ENCODE results near the gene CDH13. TPM values are rescaled to one million over a fixed set of nuclear protein-coding genes. Genes with fewer than 3 reads are reported as not detected.

CDH13 gene
- total and polyA plus RNA-seq, 2 of the 8 experiments (the other 6 are each of a cell fraction or from before 2014, with no cell fraction given): 2.3 to 2.4 TPM

DNA sequence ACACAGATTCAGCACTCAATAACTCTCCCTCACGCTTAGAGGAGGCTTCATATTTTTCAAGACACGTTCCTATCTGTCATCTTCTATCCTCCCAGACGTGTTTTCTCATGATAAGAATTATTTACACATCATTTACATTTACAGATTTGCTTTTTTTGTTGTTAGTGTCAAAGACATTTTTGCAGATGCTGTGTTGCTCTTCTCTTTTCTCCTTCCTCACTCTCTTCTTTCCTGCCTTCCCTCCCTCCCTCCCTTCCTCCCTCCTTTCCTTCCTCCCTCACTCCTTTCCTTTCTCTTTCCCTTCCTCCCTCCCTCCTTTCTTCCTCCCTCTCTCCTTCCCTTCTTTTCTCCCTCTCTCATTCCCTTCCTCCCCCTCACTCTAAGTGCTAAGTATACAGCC lies 643.9 kb downstream of the CDH13 start:
- no peaks in the 10 kb centered on the region for H3K4me1 ChIP-seq (replicated peaks in 1 of 4; ENCODE audit: control insufficient read depth in 3 of 4, insufficient read depth in 4 of 4, low read length in 3 of 4)
- H3K14ac ChIP-seq (ENCODE audit: insufficient read length): no peak overlapping the region
- no peak overlapping the region for H2BK12ac ChIP-seq (ENCODE audit: low read depth, low read length)
- H4K8ac ChIP-seq (ENCODE audit: extremely low read depth, insufficient read depth, low read length): no peak overlapping the region
- CTCF ChIA-PET (ENCODE audit: partially characterized antibody): interaction anchor here (0.6 kb wide), 1 partner anchor 60 kb away, joined by 3 read pairs; no protein-coding TSS in a partner anchor
- no peaks in the 10 kb centered on the region for H3K79me2 ChIP-seq (ENCODE audit: control insufficient read depth in 1 of 2, insufficient read depth in 2 of 2, low read length in 2 of 2)
- no peak overlapping the region for H2BK15ac ChIP-seq (ENCODE audit: low read length)
- H2AFZ ChIP-seq (ENCODE audit: low read length): no peak overlapping the region
- no peak overlapping the region for H3K4me2 ChIP-seq (ENCODE audit: insufficient read depth in 1 of 2, low read depth in 2 of 2, low read length in 2 of 2)
- no peak overlapping the region for H3K4me3 ChIP-seq (ENCODE audit: extremely low read depth in 1 of 4, insufficient read depth in 2 of 4, low read depth in 3 of 4, low read length in 4 of 4)
- no peaks in the 10 kb centered on the region for H3K23me2 ChIP-seq (ENCODE audit: low read depth, low read length)
- no peak overlapping the region for H3K18ac ChIP-seq (ENCODE audit: extremely low read depth, low read length)
- no peak overlapping the region for H3K27ac ChIP-seq (ENCODE audit: low read depth, low read length)
- H3K23ac ChIP-seq (ENCODE audit: insufficient read length): no peak overlapping the region
- no peak overlapping the region for H4K91ac ChIP-seq (replicated peaks; ENCODE audit: insufficient read length, low read length)
- H4K20me1 ChIP-seq (replicated peaks in 1 of 2; ENCODE audit: control insufficient read depth in 1 of 2, insufficient read depth in 2 of 2, low read length in 2 of 2): no peaks in the 10 kb centered on the region
- H3K27me3 ChIP-seq (replicated peaks in 1 of 4; ENCODE audit: control insufficient read depth in 3 of 4, extremely low read depth in 1 of 4, insufficient read depth in 3 of 4, low read length in 3 of 4): no peaks in the 10 kb centered on the region
- POLR2A ChIA-PET (ENCODE audit: partially characterized antibody): no interaction called here
- no peak overlapping the region for H2AK5ac ChIP-seq (ENCODE audit: low read depth, low read length)
- H3K36me3 ChIP-seq (ENCODE audit: control insufficient read depth in 2 of 4, insufficient read depth in 4 of 4, low read length in 3 of 4): no peaks in the 10 kb centered on the region
- no peak overlapping the region for H3K4ac ChIP-seq (replicated peaks; ENCODE audit: insufficient read length, low read depth, low read length)
- no peak overlapping the region for H4K5ac ChIP-seq (ENCODE audit: insufficient read length, low read depth, low read length)
- WGBS, 2 experiments (ENCODE audit: extremely low coverage in 1 of 2, insufficient coverage in 1 of 2, insufficient read length in 1 of 2, insufficient replicate concordance in 2 of 2, low coverage in 1 of 2, low lambda C conversion rate in 2 of 2, missing lambda C conversion rate in 1 of 2): 85% methylated on average over 3 of the region's 3 CpGs; no CpG with 5 or more reads in 1 of the 2 experiments
- H3K9me3 ChIP-seq (ENCODE audit: insufficient read depth in 2 of 2, low read depth in 1 of 2, low read length in 1 of 2): no peaks in the 10 kb centered on the region
- no peak overlapping the region for H3K9ac ChIP-seq (replicated peaks in 1 of 4; ENCODE audit: extremely low read depth in 1 of 4, low read depth in 3 of 4, low read length in 3 of 4)
- DNase-seq (ENCODE audit: low read depth in 1 of 2, low spot score in 2 of 2) (no peak), FAIRE-seq (no peak)
- H2BK120ac ChIP-seq (replicated peaks; ENCODE audit: low read depth, low read length): no peak overlapping the region
- H2BK20ac ChIP-seq (ENCODE audit: low read length): no peak overlapping the region
- no peak overlapping the region for H2BK5ac ChIP-seq (ENCODE audit: low read depth, low read length)
- no peaks in the 10 kb centered on the region for H3K79me1 ChIP-seq (ENCODE audit: low read depth, low read length)
- no peak overlapping the region for H3K56ac ChIP-seq (replicated peaks; ENCODE audit: insufficient read length, low read depth, low read length)
- no peak for TF ChIP-seq CTBP2 (IDR thresholded peaks at IDR 0.05; ENCODE audit: borderline replicate concordance, insufficient read depth, insufficient read length, low read length)
- TF ChIP-seq NANOG (IDR thresholded peaks at IDR 0.05; ENCODE audit: insufficient read depth, low read depth, low read length, poor library complexity, severe bottlenecking): no peak
- no peak for TF ChIP-seq RBBP5 (IDR thresholded peaks at IDR 0.05; ENCODE audit: borderline replicate concordance, low read depth, low read length)
- TF ChIP-seq SIN3A (conservative IDR thresholded peaks at IDR 0.05 in 1 of 2, IDR thresholded peaks at IDR 0.05 in 1 of 2; ENCODE audit: low read depth in 1 of 2, low read length in 2 of 2): no peak
- no peak for TF ChIP-seq CHD1 (IDR thresholded peaks at IDR 0.05; ENCODE audit: low read depth, low read length)
- no peak for TF ChIP-seq MAFK (IDR thresholded peaks at IDR 0.05; ENCODE audit: low read depth, low read length)
- no peak for TF ChIP-seq NRF1 (IDR thresholded peaks at IDR 0.05; ENCODE audit: low read depth, low read length)
- TF ChIP-seq MAX (IDR thresholded peaks at IDR 0.05): no peak
- no peak for TF ChIP-seq CTCF (IDR thresholded peaks at IDR 0.05; ENCODE audit: control extremely low read depth in 1 of 3, insufficient read depth in 1 of 3, low read depth in 1 of 3, low read length in 3 of 3)
